ENCODE measurements around the gene RABL3.

RABL3 gene

GRCh38 chr3:120689395-120689794, 52.9 kb downstream of the RABL3 start:
- no peak for TF ChIP-seq CTCF (IDR thresholded peaks at IDR 0.05; ENCODE audit: control insufficient read depth, insufficient read depth, low read depth, low read length, missing control alignments)
- H3K4me3 ChIP-seq (ENCODE audit: control insufficient read depth, low read depth, low read length), result no peak overlapping the region
- DNase-seq (ENCODE audit: low read depth), result no peak

- H3K4me3 ChIP-seq (ENCODE audit: control insufficient read depth, low read depth, low read length), result no peak overlapping the region
- DNase-seq (ENCODE audit: low read depth), result no peak
- TF ChIP-seq CTCF (IDR thresholded peaks at IDR 0.05; ENCODE audit: control insufficient read depth, insufficient read depth, low read depth, low read length, missing control alignments), result no peak
Observed at GRCh38 chr3:120688121-120688520, 54.2 kb downstream of the RABL3 start.

GRCh38 chr3:120685411-120685810, 56.9 kb downstream of the RABL3 start:
- no peak for DNase-seq (ENCODE audit: low read depth)
- no peak overlapping the region for H3K4me3 ChIP-seq (ENCODE audit: control insufficient read depth, low read depth, low read length)
- no peak for TF ChIP-seq CTCF (IDR thresholded peaks at IDR 0.05; ENCODE audit: control insufficient read depth, insufficient read depth, low read depth, low read length, missing control alignments)

GRCh38 chr3:120684896-120685295, 57.4 kb downstream of the RABL3 start:
- H3K4me3 ChIP-seq (ENCODE audit: control insufficient read depth, low read depth, low read length), result no peak overlapping the region
- no peak for DNase-seq (ENCODE audit: low read depth)
- no peak for TF ChIP-seq CTCF (IDR thresholded peaks at IDR 0.05; ENCODE audit: control insufficient read depth, insufficient read depth, low read depth, low read length, missing control alignments)

- no peak for DNase-seq (ENCODE audit: low read depth)
- no peak for TF ChIP-seq CTCF (IDR thresholded peaks at IDR 0.05; ENCODE audit: control insufficient read depth, insufficient read depth, low read depth, low read length, missing control alignments)
- no peak overlapping the region for H3K4me3 ChIP-seq (ENCODE audit: control insufficient read depth, low read depth, low read length)
Observed at GRCh38 chr3:120683671-120684301, 58.5 kb downstream of the RABL3 start.

GRCh38 chr3:120683213-120683612, 59.1 kb downstream of the RABL3 start:
- no peak overlapping the region for H3K4me3 ChIP-seq (ENCODE audit: control insufficient read depth, low read depth, low read length)
- TF ChIP-seq CTCF (IDR thresholded peaks at IDR 0.05; ENCODE audit: control insufficient read depth, insufficient read depth, low read depth, low read length, missing control alignments), result no peak
- DNase-seq (ENCODE audit: low read depth), result no peak

Data from AG09309 (cell line).